ENCODE data around the gene SIGLEC10.

- TF ChIP-seq CTCF (IDR thresholded peaks at IDR 0.05) (no peak), REST (IDR thresholded peaks at IDR 0.05) (no peak), POLR2A (IDR thresholded peaks at IDR 0.05; ENCODE audit: low read length) (no peak; the same call in 1 of the 2 replicates), HOXA7 (CRISPR knock-in tag; IDR thresholded peaks at IDR 0.05) (no peak), NFE2L2 (conservative IDR thresholded peaks at IDR 0.05; ENCODE audit: low read length) (no peak), JUNB (IDR thresholded peaks at IDR 0.05) (no peak), EP300 (IDR thresholded peaks at IDR 0.05) (no peak), SMC3 (IDR thresholded peaks at IDR 0.05) (no peak)
These were observed 51.5 kb downstream of the SIGLEC10 start, which contains the start of gene ETFB for GRCh38 chr19:51365965-51366388.
